CD4-positive, alpha-beta T cell treated with Interleukin-15 for 4 hours (primary cell): ENCODE results near the gene POLE3.
"Not testable (repeated sequence)": the region's sequence is repeated elsewhere in the genome, so short reads cannot be mapped to it uniquely, and the experiment has no call there.

ENCODE experiments used
- DNase-seq: peaks from one replicate; pipeline ENCODE4 v3.0.0-alpha.2; 2020; ENCODE audit warnings: low spot score

POLE3 gene

DNA sequence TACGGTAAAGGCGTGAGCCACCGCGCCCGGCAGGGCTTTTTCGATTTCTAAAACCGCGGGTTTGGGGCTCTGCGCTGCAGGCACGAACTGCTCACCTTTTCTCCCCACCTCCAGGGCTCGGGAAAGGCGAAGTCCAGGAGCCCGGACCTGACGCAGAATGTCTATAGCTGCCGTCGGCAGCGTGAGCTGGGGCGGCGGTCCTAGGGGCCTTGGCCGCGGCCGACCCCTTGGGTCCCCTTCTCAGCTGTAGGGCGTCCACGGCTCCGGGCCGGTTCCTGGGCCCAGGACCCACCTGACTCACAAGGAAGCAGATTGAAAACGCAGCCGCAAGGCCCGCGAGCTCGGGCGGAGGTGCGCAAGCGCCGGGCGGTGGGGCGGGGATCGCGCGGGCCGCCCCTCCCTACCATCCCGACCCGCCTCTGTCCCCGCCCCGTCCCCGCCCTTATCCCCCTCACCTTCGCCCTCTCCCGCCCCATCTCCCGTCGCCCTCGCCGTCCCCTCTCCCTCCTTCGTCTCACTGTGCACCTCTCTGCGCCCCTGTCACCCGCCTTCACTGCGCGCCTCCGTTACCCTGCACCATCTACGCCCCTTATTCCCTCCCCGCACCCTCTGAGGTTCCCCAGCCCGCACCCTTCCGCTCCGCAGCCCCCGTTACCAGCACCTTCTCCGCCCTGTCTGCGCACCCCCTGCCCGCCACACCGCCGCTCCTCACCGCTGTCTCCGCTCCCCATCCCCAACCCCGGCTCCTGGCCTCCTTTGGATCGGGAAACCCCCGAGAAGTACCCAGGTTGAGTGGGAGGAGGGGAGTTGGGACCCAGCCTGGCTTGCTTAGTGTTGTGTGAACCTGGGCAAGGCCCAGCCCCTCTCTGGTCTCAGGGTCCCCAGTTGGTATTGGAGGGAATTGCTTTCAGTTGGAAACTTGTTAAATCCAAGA, 33.6 kb downstream of the POLE3 start, which contains the start of gene HDHD3:
HDHD3 (minus strand) TSS at position 353 of the 934 bp plus-strand sequence. CDS start 2,632 bp downstream, outside the sequence.
- DNase-seq = peak; percentile 84

DNA sequence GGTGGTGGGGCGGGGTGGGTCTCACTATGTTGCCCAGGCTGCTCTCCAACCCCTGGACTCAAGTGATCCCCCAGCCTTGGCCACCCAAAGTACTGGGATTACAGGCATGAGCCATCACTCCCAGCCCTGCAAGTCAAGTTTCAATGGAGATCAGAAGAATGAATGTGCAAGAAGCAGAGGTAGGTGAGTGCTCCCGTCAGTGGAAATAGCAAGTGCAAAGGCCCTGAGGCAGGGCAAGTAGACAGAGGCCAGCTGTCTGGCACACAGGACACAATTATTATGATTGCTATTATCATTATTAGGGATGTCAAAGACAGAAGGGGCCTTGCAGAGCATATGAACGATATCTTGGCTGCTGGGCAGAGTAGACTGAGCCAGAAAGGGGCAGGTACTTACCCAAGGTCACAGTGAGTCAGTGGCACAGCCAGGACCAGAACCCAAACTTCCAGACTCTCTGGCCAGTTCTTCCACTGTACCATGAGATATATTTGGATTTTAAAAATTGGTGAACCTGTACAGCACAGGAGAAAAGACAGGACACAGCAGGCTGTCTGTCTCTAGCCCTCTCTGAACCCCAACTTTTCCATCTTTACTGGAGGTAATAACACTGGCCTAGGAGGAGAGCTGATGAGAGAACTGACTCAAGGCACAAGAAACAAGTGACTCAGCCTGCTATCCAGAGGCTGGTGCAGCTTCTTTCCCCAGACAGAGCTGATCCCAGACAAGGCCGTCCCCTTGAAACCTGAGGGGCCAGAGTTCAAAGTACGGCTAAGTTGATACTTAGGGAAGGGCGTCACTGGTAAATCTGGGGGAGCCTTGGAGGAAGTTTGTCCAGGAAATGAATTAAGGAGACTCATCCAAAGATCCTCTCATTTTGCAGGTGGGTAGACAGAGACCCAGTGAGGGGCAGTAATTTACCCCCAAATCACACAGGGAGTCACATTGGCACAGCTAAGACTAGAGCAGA, 35.1 kb downstream of the POLE3 start:
- DNase-seq = no peak

DNA sequence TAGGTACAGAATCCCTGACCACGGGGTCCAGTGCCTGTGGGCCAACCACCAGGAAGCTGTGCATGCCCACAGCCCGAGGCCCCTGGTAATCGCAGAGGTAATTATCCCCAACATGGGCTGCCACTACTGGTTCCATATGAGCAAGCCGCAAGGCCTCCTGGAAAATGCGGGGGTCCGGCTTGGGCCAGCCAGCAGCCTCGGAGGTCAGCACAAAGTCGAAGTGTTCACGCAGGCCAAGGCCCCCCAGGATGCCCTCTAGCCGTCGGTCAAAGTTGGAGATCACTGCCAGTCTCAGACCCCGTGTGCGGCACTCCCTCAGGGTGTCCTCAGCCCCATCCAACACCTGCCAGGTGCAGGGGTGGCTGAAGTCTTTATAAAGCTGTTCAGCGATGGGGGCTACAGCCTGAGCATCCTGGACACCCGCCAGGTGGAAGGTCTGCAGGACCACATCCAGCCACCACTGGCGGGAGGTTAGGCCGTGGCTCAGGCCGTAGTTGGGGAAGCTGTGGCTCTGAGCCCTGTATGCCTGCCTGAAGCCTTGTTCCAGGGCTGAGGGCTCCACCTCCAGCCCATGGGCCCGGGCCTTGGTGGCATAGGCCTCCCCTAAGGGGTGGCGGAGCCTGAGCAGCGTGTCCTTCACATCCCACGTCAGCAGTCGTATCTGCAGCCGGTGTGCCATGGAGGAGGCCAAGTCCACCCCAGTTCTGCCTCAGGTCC, 36.6 kb downstream of the POLE3 start:
- DNase-seq = no peak

DNA sequence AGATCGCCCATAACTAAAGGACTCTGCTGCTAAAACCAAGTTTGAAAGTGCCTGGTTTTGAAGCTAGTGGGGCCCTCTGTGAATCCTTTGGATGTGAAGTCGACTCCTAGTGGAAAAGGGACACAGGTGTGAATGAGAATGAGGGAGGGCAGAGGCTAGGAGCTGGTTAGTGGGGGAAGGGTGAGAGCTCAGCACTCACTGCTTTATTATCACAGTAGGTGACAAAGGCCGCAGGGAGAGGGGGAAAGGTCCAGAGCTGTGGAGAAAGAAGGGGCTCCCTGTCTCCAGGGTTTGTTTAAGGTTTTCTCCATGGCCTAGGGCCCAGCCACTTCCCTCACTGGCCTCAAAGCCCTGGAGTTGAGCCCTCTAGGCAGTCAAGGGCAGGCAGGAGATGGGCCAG, 37.2 kb downstream of the POLE3 start:
- DNase-seq = no peak

DNA sequence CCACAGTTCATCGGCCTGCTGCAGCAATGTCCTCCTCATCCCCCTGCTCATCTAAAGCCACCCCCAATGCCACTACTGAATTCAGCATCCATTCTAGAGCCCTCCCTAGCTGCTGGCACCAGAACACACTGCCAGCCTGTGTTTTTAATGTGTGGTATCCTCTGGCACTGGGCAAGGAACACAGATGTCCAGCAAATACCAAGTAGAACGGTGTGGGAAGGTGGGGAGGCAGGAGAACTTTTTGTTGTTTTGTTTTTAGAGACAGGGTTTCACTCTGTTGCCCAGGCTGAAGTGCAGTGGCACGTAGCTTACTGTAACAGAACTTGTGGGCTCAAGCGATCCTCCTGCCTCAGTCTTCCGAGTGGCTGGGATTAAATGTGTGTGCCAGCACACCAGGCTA, 38.4 kb downstream of the POLE3 start:
- no peak for DNase-seq

DNA sequence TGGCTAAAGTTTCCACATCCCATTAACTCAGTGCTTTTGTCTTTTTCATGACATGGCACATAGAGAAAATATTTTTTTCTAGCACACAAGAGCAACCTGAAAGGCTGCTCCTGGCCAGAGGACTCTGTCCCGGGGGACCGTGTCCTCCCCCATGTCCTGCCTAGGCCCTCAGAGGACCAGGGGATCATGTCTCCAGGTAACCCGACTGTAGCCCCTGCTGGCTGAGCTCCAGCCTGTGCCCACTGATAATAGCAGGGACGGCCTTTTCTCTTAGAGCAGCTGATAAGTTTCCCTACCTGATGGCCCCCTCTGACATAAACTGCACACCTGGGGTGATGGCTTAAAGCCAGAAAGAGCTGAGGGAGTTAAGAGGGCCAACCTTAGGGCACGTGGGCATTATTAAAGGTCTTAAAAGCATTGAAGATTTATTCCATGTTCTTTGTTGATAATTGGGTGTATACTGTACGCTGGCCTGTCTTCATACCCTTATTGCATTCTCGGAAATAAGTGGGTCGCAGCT, 39.6 kb downstream of the POLE3 start:
- DNase-seq = no peak

DNA sequence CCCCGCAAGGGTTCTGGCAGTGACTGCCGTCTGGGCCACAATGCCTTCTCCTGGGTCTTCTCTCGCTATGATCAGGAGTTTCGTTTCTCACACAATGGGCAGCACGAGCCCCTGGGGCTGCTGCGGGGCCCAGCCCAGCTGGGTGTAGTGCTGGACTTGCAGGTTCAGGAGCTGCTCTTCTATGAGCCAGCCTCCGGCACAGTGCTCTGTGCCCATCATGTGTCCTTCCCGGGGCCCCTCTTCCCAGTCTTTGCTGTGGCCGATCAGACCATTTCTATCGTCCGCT, 40.7 kb downstream of the POLE3 start:
- no peak for DNase-seq

DNA sequence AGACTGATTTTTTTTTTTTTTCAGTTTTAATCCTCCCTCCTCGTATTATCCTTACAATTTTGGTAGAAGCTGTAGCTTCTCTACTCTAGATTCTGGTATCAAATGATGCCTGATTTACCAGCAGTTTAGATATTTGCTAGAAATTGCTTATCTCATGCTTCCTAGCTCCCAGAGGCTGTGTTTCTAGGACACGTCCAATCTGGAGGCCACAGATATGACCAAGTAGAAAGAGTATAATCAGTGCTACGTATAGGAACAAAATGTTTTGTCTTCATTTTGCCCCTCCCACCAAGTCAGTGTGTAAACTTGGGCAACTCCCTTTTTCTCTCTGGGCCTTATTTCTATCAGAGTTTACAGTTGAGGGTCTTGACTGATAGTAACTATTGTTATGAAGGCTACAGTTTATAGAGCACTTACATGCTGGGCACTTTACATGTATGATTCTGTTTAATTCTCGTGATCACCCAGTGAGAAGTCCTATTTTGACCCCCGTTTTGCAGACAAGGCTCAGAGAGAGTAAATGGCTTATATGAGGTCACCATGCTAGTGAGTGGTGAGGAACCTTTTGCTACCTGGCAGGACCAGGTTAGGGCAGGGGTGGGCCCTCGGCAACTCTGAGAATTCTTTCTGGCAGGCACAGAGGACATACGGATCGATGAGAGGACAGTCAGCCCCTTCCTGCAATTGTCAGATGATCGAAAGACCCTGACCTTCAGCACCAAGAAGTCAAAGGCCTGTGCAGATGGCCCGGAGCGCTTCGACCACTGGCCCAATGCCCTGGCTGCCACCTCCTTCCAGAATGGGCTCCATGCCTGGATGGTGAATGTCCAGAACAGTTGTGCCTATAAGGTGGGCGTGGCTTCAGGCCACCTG, 41.3 kb downstream of the POLE3 start:
- DNase-seq = no peak

DNA sequence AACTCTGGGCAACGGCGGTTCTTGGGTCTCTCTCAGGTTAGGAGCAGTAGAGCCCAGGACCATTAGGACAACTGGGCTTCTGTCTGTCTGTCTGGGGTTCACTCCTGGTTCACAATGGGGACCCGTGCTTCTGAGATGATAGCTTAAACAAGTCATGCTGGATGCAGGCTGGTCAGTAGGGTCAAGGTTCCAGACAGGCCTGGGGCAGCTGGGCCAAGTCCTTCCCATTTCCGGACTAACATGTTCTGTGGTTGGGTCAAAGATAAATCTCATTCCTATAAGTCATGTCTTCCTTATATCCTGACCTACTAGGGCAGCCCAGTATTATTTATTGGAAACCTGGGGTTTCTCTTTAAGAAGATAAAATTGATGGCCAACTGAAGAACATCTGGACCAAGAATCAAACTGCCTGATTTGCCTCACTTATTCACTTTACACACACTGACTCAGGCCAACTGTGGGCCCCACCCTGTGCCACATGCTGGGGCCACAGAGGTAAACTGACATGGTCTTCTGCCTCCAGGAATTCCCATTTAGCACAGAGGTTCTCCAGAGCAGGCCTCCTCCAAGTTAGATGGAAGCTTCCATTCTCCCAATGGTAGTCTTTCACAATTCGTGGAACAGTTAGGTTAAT, 42.0 kb downstream of the POLE3 start:
- DNase-seq = no peak

DNA sequence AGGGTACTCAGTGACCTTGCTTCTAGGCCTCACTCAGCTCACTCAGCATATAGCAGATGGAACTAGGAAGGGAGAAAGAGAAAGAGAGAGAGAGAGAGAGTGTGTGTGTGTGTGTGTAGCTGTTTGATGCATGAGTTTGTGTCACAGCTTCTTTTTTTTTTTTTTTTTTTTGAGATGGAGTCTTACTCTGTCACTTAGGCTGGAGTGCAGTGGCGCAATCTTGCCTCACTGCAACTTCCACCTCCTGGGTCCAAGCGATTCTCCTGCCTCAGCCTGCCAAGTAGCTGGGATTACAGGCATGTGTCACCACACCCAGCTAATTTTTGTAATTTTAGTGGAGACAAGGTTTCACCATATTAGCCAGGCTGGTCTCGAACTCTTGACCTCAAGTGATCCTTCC, 44.8 kb downstream of the POLE3 start:
- not testable (repeated sequence) for DNase-seq

DNA sequence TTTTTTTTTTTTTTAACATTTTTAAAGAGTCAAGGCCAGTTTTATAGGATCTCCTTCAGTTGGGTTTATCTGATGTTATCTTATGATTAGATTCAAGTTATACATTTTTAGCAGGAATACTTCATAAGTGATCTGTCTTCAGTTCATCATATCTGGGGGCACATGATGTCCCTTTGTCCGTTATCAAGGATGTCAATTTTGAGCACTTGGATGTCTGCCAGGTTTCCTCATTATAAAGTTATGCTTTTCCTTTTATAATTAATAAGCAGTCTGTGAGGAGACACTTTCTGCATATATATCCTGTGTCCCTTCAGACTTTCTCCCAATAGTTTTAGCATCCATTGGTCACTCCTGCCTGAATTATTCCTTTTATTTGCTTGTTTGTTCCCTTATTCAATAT, 45.5 kb downstream of the POLE3 start:
- no peak for DNase-seq

DNA sequence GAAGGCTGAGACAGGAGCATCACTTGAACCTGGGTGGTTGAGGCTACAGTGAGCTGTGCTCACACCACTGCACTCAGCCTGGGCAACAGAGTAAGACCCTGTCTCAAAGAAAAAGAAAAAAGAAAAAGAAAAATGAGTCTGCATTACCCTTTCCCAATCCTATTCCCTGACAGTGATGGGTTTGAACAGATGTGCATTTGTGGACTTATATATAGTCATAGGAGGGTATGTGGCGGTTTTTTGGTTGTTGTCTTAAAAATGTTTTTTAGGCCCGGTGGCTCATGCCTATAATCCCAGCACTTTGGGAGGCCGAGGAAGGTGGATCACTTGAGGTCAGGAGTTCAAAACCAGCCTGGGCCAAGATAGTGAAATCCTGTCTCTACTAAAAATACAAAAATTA, 47.1 kb downstream of the POLE3 start:
- no peak for DNase-seq

DNA sequence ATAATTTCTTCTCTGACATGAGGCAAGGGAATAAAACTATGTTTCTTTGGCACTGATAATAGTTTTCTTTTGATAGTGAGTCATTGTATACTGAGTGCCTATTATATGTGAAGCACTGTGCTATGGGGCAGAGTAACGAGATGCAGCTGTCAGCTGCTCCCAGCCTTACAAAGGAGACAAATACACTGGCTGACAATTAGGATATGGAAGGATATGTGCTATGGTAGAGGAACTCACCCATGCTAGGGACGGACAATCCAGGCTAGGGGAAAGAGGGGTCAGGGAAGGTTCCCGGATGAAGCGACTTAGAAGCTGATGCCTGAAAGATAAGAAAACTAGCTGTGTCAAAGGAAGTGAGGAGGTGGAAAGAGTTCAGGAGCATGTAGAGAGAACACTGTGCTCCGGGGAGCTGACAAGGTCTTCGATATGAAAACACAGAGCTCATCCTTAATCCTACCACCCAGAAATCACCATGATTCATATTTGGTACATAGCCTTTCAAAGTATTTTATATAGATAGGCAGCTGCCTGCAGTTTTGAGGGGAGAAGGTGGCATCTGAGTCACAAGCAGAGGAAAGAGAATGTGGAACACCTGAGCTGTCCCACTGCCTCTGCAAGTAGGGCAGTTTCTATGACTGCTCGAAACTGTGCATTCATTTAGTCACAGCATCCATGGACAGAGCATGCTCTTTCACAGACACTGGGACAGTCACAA, 49.0 kb downstream of the POLE3 start:
- no peak for DNase-seq

DNA sequence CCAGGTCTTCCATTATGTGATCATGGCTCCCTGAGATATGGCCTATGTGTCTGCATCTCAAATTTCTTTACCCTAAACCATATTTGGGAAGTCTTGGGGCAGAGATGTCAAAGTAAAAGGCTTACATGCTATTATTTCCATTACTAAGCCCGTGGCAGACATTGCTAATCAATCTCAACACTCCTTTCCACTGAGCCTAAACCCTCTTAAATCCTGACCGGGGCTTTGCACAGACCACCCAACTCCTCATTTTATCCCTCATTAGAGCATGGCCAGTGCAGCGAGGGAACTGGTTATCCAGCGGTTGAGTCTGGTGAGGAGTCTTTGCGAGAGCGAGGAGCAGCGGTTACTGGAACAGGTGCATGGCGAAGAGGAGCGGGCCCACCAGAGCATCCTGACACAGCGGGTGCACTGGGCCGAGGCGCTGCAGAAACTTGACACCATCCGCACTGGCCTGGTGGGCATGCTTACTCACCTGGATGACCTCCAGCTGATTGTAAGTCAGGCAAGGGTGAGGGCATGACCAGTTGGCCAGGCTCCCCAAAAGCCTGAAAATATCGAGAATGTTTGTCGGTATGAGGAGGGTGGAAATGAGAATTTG, 50.1 kb downstream of the POLE3 start:
- DNase-seq = no peak

DNA sequence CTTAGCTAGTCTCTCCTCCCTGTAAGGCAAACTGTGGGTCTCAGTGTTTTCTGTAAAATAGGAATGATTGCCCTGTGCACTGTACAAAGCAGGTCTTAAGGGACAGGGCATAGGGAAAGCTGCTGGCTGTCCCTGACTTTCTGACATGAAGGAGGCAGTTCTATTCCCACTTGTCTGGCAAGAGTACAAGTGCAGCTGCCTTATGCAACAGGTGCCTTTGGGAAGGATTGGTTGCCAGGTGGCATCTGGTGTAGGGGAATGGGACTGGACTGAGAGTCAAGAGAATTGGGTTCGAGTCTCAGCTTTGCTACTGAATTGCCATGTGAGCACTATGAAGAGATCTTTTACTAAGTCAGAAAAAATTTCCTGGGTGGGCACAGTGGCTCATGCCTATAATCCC, 51.1 kb downstream of the POLE3 start:
- DNase-seq = no peak
